Effector memory CD4-positive, alpha-beta T cell (primary cell): ENCODE measurements around the gene RPS27L.
"Not testable (repeated sequence)": the region's sequence is repeated elsewhere in the genome, so short reads cannot be mapped to it uniquely, and the experiment has no call there.

Experiments used
- DNase-seq, 3 donors: peaks; one replicate each; pipeline ENCODE4 v3.0.0-alpha.2; 2020
- H3K27ac ChIP-seq: 2 replicates; pipeline ENCODE4 v1.7.0; 2013; ENCODE audit warnings: mild to moderate bottlenecking, low read length, moderate library complexity; ENCODE audit not compliant: insufficient read depth, poor library complexity, severe bottlenecking
- H3K27me3 ChIP-seq: replicated peaks from 2 replicates; pipeline ENCODE4 v1.7.0; 2013; ENCODE audit warnings: mild to moderate bottlenecking, low read length; ENCODE audit not compliant: insufficient read depth, control insufficient read depth, poor library complexity, severe bottlenecking
- H3K36me3 ChIP-seq: 2 replicates; pipeline ENCODE4 v1.7.0; 2013; ENCODE audit warnings: mild to moderate bottlenecking, low read length, moderate library complexity; ENCODE audit not compliant: control insufficient read depth, insufficient read depth
- H3K4me1 ChIP-seq: 2 replicates; pipeline ENCODE4 v1.7.0; 2013; ENCODE audit warnings: low read length, mild to moderate bottlenecking; ENCODE audit not compliant: control insufficient read depth, insufficient read depth, poor library complexity, severe bottlenecking
- H3K4me3 ChIP-seq: 2 replicates; pipeline ENCODE4 v1.7.0; 2013; ENCODE audit warnings: low read length, low read depth, mild to moderate bottlenecking; ENCODE audit not compliant: insufficient read depth, poor library complexity, severe bottlenecking
- H3K9me3 ChIP-seq: 2 replicates; pipeline ENCODE4 v1.7.0; 2013; ENCODE audit warnings: mild to moderate bottlenecking, low read length, moderate library complexity; ENCODE audit not compliant: control insufficient read depth

Gene RPS27L

DNA sequence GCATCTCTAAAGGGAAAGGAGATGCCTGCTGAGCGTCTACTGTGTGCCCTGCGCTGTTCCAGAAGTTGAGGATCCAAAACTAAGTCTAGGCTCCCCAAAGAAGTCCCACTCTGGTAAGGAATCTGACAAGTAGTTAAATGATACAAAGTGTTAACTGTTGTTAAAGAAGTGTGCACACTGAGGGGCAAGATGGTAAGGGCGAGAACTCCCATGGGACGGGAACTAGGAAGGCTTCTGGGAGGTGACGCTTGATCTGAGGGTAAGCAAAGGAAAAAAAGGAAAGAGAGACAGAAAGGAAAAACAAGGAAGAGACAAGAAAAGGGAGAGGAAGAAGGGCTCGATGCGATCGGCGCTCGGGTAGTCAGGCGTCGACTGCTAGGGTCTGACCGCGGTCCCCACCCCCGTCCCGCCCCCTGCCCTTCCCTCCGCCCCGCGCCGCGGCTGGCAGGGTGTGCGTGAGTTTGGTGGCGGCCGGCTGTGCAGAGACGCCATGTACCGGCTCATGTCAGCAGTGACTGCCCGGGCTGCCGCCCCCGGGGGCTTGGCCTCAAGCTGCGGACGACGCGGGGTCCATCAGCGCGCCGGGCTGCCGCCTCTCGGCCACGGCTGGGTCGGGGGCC, 35.8 kb downstream of the RPS27L start, which contains the start of gene LACTB:
TSS of gene LACTB (plus strand) at position 480 of the 620 bp plus-strand sequence. CDS start at position 491, 11 bp downstream.
- Histone ChIP-seq H3K4me1 (no peaks in the 10 kb centered on the region), H3K4me3 (peak within 1 kb of the TSS; percentile 88), H3K9me3 (no peaks in the 10 kb centered on the region), H3K36me3 (no peaks in the 10 kb centered on the region), H3K27ac (peak within 1 kb of the TSS; percentile 85), H3K27me3 (no peaks in the 10 kb centered on the region)
- DNase-seq = peak; percentile 63 to 68 (median 67)

DNA sequence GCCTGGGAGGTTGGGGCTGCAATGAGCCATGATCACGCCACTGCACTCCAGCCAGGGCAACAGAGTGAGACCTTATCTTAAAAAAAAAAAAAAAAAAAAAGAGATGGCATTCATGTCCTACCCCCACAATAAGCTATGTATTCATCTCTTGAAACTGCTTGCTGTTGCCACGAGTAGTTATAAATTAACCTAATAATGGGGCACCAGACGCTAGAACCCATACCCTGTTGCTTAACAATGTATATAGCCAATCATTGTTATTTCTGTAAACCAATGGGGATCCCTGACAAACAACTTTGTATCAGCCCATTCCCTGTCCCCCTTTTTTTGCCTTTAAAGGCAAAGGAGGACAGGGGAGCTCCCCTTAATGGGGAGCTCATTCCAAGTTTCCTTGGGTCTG, 38.4 kb downstream of the RPS27L start:
- no peak overlapping the region for H3K4me3 ChIP-seq
- H3K4me1 ChIP-seq = no peaks in the 10 kb centered on the region
- no peaks in the 10 kb centered on the region for H3K27me3 ChIP-seq
- no peak overlapping the region for H3K27ac ChIP-seq
- H3K36me3 ChIP-seq = no peaks in the 10 kb centered on the region
- no peaks in the 10 kb centered on the region for H3K9me3 ChIP-seq
- DNase-seq = no peak

DNA sequence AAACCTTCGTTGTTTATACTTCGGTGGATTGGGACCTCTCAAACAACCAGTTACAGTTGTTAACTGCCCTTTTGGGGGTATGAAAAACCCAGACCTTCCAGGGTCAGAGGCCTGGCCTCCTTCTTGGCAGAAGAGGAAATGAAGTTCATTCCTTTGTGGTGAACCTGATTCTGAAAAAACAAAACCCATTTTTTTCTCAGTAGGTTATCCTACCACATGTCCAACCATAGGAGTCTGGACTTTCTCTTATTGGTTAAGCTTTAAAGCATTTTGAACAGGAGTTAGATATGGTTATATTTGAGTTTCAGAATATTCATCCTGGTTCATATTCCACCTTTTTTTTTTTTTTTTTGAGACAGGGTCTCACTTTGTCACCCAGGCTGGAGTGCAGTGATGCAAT, 42.8 kb downstream of the RPS27L start:
- DNase-seq = no peak
- H3K27ac ChIP-seq = no peak overlapping the region
- no peaks in the 10 kb centered on the region for H3K9me3 ChIP-seq
- H3K4me3 ChIP-seq = no peak overlapping the region
- H3K36me3 ChIP-seq = no peaks in the 10 kb centered on the region
- H3K4me1 ChIP-seq = no peaks in the 10 kb centered on the region
- H3K27me3 ChIP-seq = no peaks in the 10 kb centered on the region

DNA sequence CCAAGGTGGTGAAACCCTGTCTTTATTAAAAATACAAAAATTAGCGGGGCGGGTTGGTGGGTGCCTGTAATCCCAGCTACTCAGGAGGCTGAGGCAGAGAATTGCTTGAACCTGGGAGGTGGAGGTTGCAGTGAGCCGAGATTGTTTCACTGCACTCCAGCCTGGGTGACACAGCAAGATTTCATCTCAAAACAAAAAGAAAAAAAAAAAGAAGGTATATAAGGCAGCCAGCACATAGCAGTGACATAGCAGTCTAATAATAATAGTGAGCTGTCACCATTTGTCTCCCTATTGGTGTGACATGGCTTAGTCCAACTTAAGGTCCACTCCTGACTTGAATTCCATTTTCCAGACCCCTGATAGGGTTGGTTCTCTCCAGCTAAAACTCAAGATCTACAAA, 44.4 kb downstream of the RPS27L start:
- Histone ChIP-seq H3K9me3 (no peaks in the 10 kb centered on the region), H3K4me3 (no peak overlapping the region), H3K36me3 (no peaks in the 10 kb centered on the region), H3K4me1 (no peaks in the 10 kb centered on the region), H3K27me3 (no peaks in the 10 kb centered on the region), H3K27ac (no peak overlapping the region)
- DNase-seq = no peak

DNA sequence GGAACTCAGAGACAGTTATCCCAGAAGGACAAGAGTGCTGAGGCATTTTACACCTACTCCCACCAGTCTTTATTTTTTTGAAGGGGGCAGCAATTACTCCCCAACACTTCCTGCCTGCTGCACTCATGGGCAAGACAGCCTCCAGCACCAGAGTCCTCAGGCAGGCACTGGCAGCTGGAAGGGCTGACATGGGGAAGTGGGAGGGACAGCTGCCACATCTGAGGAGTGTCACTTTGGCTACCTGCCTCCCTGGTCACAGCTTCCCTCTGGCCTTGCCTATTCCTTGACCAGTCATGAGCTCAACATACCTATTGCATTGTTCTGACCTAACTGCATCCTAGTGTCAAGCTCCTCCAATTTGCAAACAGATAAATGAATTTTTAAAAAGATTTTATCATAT, 45.8 kb downstream of the RPS27L start:
- H3K27ac ChIP-seq = no peak overlapping the region
- H3K4me3 ChIP-seq = no peak overlapping the region
- H3K27me3 ChIP-seq = peaks cover 4% of the 10 kb centered on the region
- no peaks in the 10 kb centered on the region for H3K36me3 ChIP-seq
- DNase-seq = no peak
- no peaks in the 10 kb centered on the region for H3K9me3 ChIP-seq
- H3K4me1 ChIP-seq = no peaks in the 10 kb centered on the region

DNA sequence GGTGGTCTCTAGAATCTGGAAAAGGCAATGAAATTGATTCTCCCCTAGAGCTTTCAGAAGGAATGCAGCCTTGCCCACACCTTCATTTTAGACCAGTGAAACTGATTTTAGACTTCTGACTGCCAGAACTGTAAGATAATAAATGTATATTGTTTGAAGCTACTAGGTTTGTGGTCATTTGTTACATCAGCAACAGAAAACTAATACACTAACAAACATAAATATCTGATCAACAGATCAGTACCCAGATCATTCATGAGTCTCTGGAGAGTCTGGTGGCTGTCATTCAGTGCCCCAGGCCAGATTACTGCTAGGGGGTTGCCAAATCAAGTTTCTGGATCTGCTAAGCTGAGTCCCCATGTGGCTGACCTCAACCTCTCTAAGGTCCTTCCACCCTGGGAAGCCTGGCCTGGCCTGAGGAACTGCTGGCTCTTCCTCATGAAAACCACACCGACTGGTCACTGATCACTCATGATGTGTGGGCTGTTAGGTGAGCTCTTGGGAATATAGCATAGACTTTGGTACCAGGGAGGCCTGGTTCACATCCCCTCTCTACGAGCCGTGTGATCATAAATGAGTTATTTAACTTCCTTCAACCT, 46.8 kb downstream of the RPS27L start:
- no peak overlapping the region for H3K27ac ChIP-seq

DNA sequence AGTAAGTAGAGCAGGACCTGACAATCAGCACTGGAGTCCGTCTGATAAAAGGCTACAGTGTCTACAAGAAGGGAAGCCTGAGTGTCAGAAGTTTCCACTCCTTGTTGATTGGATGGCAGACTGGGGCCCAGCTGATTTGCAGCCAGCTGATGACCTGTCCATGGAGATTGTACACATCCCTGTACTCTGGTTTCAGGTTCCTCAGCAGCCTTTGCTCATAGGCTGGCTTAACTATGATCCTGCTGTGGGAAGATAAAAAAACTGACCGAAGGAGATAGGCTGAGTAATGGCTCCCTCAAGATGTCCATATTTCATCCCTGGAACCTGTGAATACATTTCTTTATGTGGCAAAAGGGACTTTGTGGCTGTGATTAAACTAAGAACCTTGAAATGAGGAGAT, 47.4 kb downstream of the RPS27L start:
- H3K4me1 ChIP-seq = no peaks in the 10 kb centered on the region
- H3K27ac ChIP-seq = no peak overlapping the region
- no peak overlapping the region for H3K4me3 ChIP-seq

More for the DNA sequence above, 46.8 kb downstream of the RPS27L start:
- Histone ChIP-seq H3K4me1 (no peaks in the 10 kb centered on the region), H3K36me3 (no peaks in the 10 kb centered on the region), H3K4me3 (no peak overlapping the region), H3K9me3 (no peaks in the 10 kb centered on the region), H3K27me3 (peaks cover 4% of the 10 kb centered on the region)
- DNase-seq = no peak

DNA sequence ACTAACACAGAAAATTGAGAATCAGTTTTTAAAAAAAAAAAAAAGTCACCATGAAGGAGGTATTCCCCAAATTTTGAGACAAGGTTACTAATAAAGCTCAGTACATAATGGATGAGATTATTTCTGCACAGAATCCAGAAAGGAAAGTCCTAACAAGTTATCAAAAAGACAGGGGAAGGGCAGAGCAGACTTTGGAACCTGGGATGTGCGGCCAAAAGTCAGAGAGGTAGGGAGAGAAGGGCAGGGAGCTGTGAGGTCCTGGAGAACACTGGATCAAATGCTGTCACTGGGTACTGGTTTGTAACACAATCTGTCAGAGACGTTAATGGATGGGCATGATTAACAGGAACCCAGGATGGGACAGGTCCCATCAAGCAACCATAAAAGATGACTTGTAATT, 47.8 kb downstream of the RPS27L start:
- H3K27ac ChIP-seq = no peak overlapping the region
- H3K4me3 ChIP-seq = no peak overlapping the region
- H3K9me3 ChIP-seq = no peaks in the 10 kb centered on the region
- DNase-seq = no peak
- peaks cover 4% of the 10 kb centered on the region for H3K27me3 ChIP-seq
- H3K4me1 ChIP-seq = no peaks in the 10 kb centered on the region
- H3K36me3 ChIP-seq = no peaks in the 10 kb centered on the region

More for the DNA sequence above, 47.4 kb downstream of the RPS27L start:
- Histone ChIP-seq H3K27me3 (peaks cover 4% of the 10 kb centered on the region), H3K9me3 (no peaks in the 10 kb centered on the region), H3K36me3 (no peaks in the 10 kb centered on the region)
- no peak for DNase-seq

DNA sequence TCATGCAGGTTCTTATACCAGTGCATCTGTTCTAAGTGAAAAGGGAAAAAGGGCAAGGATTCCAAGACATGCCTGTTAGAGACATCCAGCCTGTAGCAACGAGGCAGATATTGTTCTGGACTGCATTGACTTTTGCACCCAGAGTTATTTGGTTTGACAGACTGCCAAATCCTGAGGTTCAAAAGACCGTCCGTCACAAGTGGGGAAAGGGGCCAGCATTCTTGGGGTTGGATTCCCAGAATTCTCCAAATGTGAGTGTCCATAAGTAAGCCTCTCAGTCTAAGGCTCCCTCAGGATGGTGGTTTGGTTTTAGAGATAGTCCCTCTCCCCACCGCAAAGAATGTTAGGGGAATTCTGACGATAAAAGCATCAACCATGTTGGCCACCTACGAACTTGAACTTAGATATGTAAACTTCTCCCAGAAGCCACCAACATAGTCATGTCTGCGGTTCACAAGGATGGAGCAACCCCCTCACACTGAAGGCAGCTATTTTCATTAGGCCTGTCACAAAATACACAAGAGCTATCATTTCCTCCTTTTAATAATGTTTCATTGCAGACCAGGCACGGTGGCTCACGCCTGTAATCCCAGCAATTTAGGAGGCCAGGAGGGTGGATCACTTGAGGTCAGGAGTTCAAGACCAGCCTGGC, 49.3 kb downstream of the RPS27L start:
- H3K36me3 ChIP-seq = no peaks in the 10 kb centered on the region
- DNase-seq = no peak
- H3K4me1 ChIP-seq = no peaks in the 10 kb centered on the region
- H3K9me3 ChIP-seq = no peaks in the 10 kb centered on the region
- H3K27me3 ChIP-seq = peaks cover 4% of the 10 kb centered on the region
- no peak overlapping the region for H3K27ac ChIP-seq
- no peak overlapping the region for H3K4me3 ChIP-seq

DNA sequence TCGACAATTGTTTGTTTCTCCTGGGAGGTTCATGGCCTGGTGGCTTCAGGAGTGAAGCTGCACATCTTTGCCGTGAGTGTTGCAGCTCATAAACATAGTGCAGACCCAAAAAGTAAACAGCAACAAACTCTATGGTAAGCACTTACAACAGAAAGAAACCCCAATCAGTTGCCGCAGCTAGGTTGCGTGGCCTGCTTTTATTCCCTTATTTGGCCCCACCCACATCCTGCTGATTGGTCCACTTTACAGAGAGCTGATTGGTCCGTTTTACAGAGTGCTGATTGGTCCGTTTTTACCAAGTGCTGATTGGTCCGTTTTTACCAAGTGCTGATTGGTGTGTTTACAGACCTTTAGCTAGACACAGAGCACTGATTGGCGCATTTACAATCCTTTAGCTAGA, 51.9 kb downstream of the RPS27L start:
- not testable (repeated sequence) for H3K27ac ChIP-seq, H3K4me3 ChIP-seq, H3K9me3 ChIP-seq, H3K27me3 ChIP-seq, H3K36me3 ChIP-seq, H3K4me1 ChIP-seq, DNase-seq
